HG03025 (cell line): Measurements from ENCODE around the gene PARP15.
A peak's percentile ranks its signal among the peaks of the same experiment; 100 is the strongest.
"Not testable (repeated sequence)": the region's sequence is repeated elsewhere in the genome, so short reads cannot be mapped to it uniquely, and the experiment has no call there.

Experiments used
- ATAC-seq: cut with Tn5 transposase; IDR thresholded peaks from one replicate; pipeline ENCODE4 v1.9.1; 2021; ENCODE audit warnings: mild to moderate bottlenecking, moderate library complexity; ENCODE audit not compliant: unreplicated experiment, low FRiP score

The PARP15 gene

DNA sequence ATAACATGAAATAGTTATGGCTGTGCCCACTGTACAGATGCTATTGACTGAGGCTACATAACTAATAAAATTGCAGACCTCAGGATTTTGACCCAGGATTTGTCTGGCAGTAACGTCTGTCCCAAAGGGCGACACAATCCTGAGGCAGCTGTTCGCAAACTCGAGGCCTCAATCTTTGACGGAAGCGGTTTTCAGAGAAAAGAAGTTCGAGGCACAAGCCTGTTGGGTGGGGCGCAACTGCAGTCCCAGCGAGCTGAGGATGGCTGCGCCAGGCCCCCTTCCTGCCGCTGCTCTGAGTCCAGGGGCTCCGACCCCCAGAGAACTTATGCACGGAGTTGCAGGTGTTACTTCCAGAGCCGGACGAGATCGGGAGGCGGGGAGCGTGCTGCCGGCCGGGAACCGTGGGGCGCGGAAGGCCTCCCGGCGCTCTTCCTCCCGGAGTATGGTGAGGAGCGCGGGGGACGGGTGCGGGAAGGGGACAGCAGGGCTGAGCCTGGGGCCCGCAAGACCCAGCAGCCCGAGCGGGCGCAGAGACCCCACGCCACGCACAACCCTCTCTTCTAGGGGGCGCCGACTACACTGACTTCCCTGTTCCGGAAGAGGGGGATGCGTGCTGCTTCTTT, at the start of gene PARP15:
Gene PARP15 (plus strand): TSS at position 242 of the 623 bp plus-strand sequence. CDS start 18 bp downstream, at position 260.
- ATAC-seq = no peak

DNA sequence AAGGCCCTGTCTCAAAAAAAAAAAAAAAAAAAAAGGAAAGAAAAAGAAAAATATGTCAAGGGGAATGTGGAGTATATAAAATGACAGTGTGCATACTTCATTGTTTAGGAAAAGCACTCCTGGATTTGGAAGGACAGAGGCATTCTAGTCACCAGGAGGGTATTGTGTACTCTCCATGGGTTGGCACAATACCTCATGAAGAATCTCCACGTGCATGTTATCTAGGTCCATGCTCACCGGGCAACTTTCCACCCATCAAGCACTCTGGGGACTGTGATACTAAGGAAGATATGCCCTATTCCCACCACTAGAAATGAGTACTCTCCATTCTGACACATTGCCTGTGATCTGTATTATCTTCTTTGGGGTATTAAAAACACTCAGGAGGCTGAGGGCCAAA, 47.3 kb upstream of the PARP15 start:
- no peak for ATAC-seq

DNA sequence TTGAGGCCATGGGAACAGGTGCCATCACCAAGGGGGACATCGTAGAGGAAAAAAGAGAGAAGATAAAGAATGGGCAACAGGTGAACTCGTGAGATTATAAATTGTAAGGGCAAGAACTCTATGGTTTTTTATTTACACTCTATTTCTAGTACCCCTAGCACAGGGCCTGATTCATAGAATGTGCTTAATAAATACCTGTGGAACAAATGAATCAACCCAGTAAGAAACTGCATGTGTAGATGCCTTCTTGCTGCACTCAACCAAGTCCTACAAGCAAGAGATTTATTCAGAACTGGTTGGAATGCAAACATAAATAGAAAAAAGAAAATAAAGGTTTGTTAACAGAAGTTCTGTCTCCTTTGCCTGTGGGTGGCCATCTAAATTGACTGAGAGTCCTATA, 44.0 kb upstream of the PARP15 start:
- no peak for ATAC-seq

DNA sequence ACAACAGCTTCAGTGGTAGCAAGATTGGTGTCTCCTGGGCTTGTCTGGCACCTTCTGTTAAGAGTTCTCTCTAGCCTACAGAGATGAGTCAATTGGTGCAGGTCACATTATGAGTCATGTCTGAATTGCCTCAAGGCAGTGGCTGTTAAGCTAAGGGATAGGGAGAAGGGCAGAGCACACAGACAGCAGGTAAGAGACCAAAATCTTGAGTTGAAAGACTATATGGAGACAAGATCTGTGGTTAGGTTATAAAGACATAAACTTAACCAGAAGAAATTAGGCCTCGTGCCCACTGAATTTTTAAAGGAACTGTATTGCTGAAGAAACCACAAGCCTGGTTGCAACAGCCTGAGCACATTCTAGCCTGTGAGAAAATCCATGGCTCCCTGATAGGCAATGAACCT, 43.5 kb upstream of the PARP15 start:
- ATAC-seq = peak; percentile 87

DNA sequence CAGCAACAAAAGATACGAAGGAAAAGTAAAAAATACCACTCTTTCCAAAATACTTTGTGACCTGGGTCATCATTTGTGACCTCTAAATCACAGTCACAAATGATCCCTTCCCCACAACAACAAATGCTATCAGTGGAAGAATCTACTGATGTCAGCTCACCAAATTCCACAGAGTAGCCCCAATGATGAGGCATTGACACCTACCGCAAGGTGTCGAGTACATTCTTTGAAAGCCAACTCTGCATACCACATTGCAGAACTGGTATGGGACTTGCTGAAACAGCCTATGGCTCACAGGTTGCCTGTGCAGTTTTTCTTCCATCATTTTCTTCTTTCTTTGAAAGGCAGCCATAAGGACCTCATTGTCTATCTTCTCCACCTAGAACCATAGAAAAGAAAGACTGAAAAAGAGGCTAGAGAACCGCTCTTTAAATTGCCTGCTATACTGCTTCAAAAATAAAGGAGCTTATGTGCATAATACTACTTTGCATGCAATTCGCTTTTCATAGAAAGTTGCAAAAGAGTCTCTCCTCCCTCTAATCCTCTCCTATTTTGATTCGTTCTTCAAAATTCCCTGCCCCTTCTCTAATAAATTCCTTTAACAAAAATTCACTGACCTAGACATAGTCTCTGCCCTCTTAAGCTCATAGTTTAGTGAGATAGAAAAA, 41.4 kb upstream of the PARP15 start:
- ATAC-seq = no peak

DNA sequence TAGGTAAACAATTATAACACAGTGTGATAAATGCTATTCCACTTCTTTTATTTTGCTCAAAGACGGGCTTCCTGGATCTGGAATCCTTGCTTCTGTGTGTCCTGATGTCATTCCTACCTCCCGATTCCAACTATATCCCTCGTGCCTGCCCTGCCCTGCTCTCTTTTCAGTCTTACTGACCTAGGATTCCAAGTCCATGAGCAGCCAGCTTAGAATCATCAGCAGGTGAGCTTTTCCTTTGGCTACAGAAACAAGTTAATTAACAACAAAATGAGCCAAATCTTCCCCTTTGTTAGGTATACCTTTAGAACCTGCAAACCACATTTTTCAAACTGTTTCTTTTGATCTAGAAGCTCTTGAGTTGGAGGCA, 40.8 kb upstream of the PARP15 start:
- no peak for ATAC-seq

DNA sequence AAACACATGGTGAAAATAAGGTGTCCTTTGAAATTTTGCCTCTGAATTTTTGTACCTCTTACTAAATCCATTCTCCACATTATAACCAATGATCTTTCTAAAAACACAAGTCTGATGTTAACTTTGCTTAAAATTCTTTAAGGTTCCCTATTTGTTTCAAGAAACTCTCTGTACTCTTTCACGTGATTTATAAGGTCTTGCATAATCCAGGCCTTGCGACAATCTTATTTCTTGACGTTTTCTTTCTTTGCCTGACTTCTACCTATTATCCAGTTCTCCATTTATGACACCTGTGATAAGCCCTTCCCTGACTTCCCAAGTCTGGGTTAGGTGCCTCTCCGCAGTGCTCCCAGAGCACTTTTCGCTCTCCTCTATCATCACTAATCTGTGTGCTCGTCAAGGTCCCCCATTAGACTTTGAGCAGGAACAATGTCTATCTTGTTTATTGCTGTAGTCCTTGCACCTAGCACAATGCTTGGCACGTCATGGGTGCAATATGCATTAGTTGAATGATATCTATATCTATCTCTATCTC, 38.4 kb upstream of the PARP15 start:
- ATAC-seq = no peak

DNA sequence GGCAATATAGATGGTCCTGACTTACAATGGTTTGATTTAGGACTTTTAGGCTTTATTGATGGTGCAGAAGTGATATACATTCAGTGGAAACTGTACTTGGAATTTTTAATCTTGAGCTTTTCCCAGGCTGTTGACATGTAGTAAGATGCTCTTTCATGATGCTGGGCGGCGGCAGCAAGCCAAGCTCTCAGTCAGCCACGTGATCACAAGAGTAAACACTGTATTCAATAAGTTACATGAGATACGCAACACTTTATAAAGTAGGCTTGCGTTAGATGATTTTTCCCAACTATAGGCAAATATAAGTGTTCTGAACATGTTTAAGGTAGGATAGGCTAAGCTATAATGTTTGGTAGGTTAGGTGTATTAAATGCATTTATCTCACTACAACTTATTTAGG, 31.3 kb upstream of the PARP15 start:
- no peak for ATAC-seq

DNA sequence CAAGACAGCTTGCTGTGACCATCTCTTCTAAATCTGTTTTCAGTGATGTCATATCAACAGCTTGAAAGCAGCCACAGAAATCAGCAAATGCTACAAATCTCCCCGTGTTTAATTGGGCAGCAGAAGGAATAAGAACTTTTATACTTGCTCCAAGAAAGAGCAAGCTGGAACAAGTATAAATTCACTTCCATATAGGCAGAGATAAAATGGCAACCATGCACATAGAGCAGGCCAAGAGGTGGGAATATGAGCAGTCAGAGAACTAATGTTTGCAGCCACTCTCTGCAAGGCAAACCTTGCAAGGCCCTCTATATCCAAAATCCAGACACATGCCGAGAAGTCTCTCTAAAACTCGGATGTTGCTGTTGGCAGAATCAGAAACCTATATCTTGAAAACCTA, 29.4 kb upstream of the PARP15 start:
- ATAC-seq = no peak

DNA sequence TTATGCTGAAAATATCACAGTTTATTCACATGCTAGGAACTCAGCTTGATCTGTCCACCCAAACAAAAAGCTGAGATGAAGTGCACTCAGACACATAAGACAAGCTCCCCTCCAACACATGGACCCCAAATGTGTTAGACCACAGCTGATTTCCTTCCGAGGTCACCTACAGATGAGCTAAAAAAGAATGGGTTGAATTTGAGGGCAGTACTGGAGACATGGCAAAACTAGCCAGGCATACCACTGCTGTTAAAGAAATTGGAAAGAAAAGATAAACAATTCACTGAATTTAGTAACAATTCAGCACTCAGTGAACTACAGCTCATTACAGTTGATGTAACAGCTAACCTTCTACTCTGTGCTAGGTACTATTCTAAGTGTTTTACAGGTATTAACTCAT, 28.8 kb upstream of the PARP15 start:
- no peak for ATAC-seq

DNA sequence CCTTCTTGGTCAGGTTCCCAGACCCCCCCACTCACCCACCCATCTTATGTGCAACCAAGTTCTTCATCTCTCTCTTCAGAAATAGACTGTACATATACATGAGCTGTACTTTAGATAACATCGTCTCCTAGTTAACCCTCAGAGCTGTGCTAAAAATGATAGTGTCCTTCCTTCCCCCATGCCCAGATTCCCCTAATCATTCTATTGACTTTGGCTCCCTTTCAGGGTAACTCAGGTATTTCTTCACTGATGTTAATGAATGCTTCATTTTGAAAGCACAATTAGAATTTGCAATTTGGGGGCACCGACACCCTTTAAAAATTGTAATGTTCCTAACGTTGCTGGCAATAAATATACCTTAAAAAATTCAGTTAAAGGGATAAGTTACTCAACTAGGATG, 24.3 kb upstream of the PARP15 start:
- no peak for ATAC-seq

DNA sequence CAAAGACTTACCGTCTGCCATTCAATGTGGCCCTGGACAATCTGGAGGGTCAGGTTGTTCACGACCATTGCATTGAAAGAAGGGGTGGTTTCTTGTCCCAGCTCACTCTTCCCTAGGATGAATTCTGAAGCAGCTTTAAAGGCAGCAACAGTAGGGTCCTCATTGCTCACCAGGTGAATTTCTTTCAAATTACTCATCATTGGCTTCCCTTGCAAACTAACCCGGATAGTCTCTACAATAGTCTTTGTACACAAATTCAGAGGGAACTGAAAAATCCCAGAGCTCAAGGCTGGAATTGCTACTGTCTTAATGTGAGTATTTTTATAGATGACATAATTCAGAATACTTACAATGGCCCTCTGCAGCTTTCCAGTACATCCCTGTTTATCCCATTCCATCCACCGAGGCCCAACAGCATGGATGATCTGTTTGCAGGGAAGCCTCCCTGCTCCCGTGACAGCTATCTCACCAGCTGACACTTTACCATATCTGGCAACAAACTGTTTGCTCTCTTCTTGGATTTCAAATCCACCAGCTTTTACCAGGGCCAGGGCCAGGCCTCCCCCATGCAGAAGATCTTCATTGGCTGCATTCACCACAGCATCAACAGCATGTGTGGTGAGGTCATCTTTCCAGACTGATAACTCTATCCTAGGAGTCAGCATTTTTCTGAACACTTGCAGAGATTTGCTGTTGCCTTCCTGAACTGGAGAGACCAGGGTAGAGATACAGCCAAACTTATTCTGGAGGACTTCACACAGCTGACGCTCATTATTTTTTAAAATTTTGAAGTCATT, 22.0 kb upstream of the PARP15 start:
- ATAC-seq = no peak

DNA sequence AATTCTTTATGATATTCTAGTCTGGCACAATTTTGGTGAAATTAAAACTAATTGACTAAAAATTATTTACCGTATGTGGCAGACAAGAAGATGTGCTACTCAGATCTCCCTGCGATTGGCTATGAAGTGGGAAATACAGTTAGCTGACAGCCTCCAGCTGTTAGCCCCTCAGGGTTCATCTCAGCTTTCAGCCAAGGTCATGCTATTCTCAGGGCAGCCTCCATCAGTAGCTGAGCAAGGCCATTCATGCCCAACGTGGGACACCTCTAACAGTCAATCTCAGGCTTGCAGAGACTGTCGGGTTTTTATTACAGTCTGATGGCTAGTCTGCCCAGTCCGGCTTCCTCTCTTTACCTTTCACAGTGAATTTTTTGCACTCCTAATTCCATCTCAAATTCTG, 20.1 kb upstream of the PARP15 start:
- no peak for ATAC-seq

DNA sequence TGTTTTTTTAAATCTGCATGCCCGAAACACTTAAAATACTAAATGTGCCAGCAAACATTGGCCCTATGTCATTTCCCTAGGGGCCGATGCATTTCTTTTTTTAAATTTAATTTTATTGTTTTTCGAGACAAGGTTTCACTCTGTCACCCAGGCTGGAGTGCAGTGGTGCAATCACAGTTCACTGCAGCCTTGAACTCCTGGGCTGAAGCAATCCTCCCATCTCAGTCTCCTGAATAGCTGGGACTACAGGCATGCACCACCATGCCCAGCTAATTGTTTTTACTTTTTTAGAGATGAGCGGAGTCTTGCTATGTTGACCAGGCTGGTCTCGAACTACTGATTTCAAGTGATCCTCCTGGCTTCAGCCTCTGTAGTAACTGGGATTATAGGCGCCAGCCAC, 18.8 kb upstream of the PARP15 start:
- ATAC-seq = no peak

DNA sequence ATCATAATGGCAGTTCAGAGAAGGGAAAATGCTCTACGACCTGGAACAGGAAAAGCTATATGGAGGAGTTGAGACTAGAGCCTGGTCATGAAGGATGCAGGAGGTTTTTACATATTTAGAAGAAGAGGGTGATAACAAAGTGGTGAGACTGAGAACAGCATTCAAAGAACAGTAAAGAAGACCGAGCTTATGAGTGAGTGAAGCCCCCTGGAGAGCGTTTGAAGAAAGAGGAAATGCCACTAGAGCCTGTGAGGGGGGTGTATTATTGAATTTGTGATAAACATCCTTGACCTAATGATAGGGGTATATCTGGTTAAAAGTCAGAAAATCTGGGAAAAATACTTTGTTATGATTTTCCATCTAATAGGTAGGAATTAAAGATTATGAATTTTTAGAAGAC, 17.5 kb upstream of the PARP15 start:
- ATAC-seq = no peak

DNA sequence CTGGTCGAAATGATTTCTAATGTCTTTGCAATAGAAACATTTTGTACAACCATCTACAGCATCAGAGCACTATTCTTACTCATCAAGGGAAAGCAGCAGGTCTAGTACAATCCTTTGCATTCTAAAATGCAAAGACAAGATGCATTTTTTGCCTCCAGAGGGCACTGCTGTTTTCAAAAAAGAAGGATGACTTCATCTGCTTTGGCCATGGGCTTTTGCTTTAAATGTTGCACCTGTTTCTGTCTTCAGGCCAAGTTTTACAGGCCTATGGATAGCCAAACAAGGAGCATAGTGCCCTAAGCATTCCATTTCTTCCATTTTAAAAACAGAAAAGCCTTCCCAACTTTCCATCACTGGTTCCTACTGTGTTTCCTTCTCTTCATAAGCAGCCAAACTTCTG, 16.8 kb upstream of the PARP15 start:
- no peak for ATAC-seq

DNA sequence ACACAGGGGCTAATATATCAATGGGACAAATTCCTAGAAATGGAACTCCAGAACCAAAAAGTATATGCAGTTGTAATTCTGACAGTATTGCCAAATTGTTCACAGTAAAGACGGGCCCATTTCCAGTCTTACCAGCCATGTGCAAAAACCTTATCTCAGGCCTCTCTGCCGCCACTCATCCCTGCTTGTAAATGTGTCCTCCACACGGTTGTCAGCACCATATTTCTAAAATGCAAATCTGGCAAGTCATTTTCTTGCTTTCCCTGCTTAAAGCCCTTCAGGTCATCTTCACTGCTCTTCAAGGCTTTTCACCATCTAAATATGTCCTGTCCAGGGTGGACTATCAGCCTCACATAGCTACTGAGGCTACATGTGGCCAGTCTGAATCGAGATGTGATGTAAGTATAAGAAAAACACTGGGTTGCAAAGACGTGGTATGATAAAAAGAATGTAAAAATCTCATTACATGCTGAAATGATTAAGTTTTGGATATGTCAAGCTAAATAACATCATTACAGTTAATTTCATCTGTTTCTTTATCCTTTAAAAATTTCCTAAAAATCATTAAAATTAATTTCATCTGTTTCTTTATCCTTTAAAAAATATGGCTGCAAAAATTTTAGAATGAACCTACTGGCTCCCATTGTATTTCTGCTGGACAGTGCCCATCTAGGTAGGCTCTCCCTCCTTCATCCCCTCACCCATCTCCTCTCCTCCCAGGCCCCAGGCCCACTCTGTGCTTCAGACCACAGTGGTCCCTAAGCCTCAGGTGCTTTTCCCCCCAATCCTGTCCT, 14.3 kb upstream of the PARP15 start:
- ATAC-seq = no peak

DNA sequence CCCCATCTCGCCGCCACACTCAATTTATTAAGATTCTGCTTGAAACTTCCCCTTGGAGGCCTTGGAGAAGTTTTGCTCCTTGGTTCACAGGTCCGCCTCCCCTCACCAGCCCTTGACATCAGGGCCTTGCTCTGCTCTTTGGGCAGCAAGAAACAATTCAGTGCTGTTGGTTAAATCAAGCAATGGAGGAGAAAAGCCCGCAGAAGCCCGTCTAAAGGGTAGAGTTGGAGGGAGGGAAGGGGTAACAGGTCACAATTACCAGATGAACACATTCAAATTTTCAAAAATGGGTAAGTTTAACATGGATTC, 13.8 kb upstream of the PARP15 start:
- ATAC-seq = no peak

DNA sequence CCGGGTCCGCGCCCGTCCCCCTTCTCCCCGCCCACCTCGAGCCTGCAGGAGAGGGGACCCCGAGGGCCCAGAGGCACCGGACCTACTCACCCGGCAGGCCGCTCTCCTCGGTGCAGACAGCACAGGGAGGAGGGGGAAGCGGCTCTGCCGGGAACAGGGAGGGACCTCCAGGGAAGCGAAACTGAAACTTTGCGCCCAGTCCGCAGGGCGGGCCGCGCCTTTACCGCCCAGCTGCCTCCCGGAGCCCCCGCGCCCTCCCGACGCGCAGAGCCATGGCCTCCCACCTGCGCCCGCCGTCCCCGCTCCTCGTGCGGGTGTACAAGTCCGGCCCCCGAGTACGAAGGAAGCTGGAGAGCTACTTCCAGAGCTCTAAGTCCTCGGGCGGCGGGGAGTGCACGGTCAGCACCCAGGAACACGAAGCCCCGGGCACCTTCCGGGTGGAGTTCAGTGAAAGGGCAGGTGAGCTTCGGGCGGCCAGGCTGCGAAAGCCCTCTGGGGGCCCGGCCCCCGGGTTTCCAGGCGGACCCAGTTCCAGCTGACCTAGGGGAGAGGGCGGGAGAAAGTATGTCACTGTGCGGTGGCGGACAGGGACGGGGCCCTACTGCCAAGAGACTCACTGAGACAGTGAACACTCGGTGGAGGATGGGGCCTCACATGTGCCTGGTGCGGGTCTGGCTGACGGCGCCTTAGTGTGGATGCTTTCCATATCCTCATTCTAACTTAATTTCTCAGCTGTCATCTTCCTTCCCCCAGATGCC, 13.1 kb upstream of the PARP15 start, which contains the start of the genes DTX3L and PARP9:
Gene DTX3L (plus strand): TSS at position 184 of the 758 bp plus-strand sequence. CDS start 89 bp downstream, at position 273.
Gene PARP9 (minus strand): TSS at position 146 of the 758 bp plus-strand sequence. CDS start 4,680 bp downstream, outside the sequence.
- ATAC-seq = peak; percentile 59

DNA sequence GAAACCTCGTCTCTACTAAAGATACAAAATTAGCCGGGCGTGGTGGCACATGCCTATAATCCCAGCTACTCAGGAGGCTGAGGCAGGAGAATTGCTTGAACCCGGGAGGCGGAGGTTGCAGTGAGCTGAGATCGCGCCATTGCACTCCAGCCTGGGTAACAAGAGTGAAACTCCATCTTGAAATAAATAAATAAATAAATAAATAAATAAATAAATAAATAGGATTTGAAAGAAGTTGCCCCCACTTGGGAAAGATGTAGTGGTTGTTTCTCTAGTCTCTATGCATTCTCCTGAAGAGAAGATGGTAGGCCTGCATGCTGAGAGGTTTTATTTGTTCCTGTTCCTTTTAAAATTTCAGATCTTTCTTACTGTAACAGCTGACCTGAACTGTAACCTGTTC, 9.3 kb upstream of the PARP15 start:
- ATAC-seq = not testable (repeated sequence)
